K562 (cell line): ENCODE data around the gene UBE2D2. TPM values are rescaled to one million over a fixed set of nuclear protein-coding genes. Genes with fewer than 3 reads are reported as not detected.

ENCODE experiments used
- ATAC-seq: fragments of 200-7000 bp; cut with Tn5 transposase; 3 replicates; pipeline ENCODE4 v1.9.1; 2020; ENCODE audit warnings: moderate library complexity
- BruUV-seq: library from RNA; stranded (reverse); fragments of 400-500 nt; replicated peaks from 2 replicates; lab custom pipeline; 2021; lab: Mats Ljungman, UMichigan
- CTCF ChIA-PET: fragments of 300-600 bp; formaldehyde crosslinking; extraction: SDS; loops from one replicate; lab custom pipeline; 2021; ENCODE audit warnings: low intra/inter-chr PET ratio; lab: Yijun Ruan, JAX
- POLR2A ChIA-PET: fragments of 300-600, 350-650 bp; sonication (Branson Sonifier 250); formaldehyde crosslinking; extraction: SDS; loops from one replicate; lab custom pipeline; 2021; ENCODE audit warnings: antibody characterized with exemption, inconsistent platforms; lab: Yijun Ruan, JAX
- DNase-seq, 4 experiments: peaks; one replicate each; pipeline versions ENCODE4 v3.0.0 to v3.0.0-alpha.2; 2011 to 2018; ENCODE audit warnings: low spot score in 3 of 4, mixed read lengths in 3 of 4; ENCODE audit errors: extremely low read depth in 1 of 4
- FAIRE-seq: peaks from 2 replicates; lab custom pipeline; 2011; peaks lifted over from hg19 to GRCh38; lab: Jason Lieb, UNC
- H2AFZ ChIP-seq: 2 replicates; pipeline ENCODE4 v1.6.0; 2011; ENCODE audit warnings: low read depth, low read length, control low read depth, inconsistent platforms
- H3K27ac ChIP-seq: fragments of 200-600 bp; 3 replicates; pipeline ENCODE4 v1.8.0; 2011; ENCODE audit warnings: low read depth, mild to moderate bottlenecking, control low read depth, inconsistent platforms, low read length, moderate library complexity, mixed read lengths; ENCODE audit errors: extremely low read depth
- H3K27me3 ChIP-seq, 2 experiments: fragments of 300-600 bp in 1 of 2; 2 replicates in 1 of 2; 3 replicates in 1 of 2; pipeline versions ENCODE4 v1.6.0 to v1.8.0; 2011; ENCODE audit warnings: inconsistent platforms in 2 of 2, low read length in 2 of 2, mild to moderate bottlenecking in 1 of 2, mixed read lengths in 1 of 2, moderate library complexity in 1 of 2; ENCODE audit not compliant: control insufficient read depth in 2 of 2, insufficient read depth in 2 of 2
- H3K36me3 ChIP-seq: fragments of 300-600 bp; 3 replicates; pipeline ENCODE4 v1.8.0; 2011; ENCODE audit warnings: mild to moderate bottlenecking, low read length, inconsistent platforms; ENCODE audit not compliant: control insufficient read depth, insufficient read depth
- H3K4me1 ChIP-seq, 2 experiments: fragments of 200-600 bp in 1 of 2; replicated peaks in 1 of 2; 2 replicates in 1 of 2; 3 replicates in 1 of 2; pipeline versions ENCODE4 v1.5.1 to v1.8.0; 2011; ENCODE audit warnings: inconsistent platforms in 2 of 2, low read length in 2 of 2, mild to moderate bottlenecking in 1 of 2, mixed read lengths in 1 of 2, moderate library complexity in 1 of 2; ENCODE audit not compliant: control insufficient read depth in 2 of 2, insufficient read depth in 2 of 2
- H3K4me2 ChIP-seq: 2 replicates; pipeline ENCODE4 v1.6.1; 2011; ENCODE audit warnings: low read length, control low read depth, inconsistent platforms, mixed read lengths; ENCODE audit not compliant: insufficient read depth
- H3K4me3 ChIP-seq: fragments of 200-600 bp; sonication (generic), shearing (Covaris generic); 2 replicates; pipeline ENCODE4 v1.5.1; 2016; ENCODE audit warnings: control low read depth, inconsistent platforms
- H3K79me2 ChIP-seq: fragments of 200-600 bp; 3 replicates; pipeline ENCODE4 v1.8.0; 2011; ENCODE audit warnings: low read length, inconsistent platforms; ENCODE audit not compliant: control insufficient read depth, insufficient read depth
- H3K9ac ChIP-seq, 2 experiments: 2 replicates each; pipeline versions ENCODE4 v1.6.0 to v1.6.1; 2011; ENCODE audit warnings: low read depth in 2 of 2, low read length in 2 of 2, control low read depth in 1 of 2, inconsistent platforms in 1 of 2, mild to moderate bottlenecking in 1 of 2, mixed read lengths in 1 of 2; ENCODE audit not compliant: insufficient read depth in 1 of 2
- H3K9me1 ChIP-seq: one replicate; pipeline ENCODE4 v1.6.0; 2011; ENCODE audit warnings: inconsistent platforms, mild to moderate bottlenecking, low read length, moderate library complexity; ENCODE audit not compliant: control insufficient read depth, insufficient read depth
- H3K9me3 ChIP-seq: replicated peaks from 2 replicates; pipeline ENCODE4 v1.5.1; 2011; ENCODE audit warnings: low read depth, low read length, inconsistent platforms; ENCODE audit not compliant: control insufficient read depth, insufficient read depth
- H4K20me1 ChIP-seq: replicated peaks from 2 replicates; pipeline ENCODE4 v1.6.1; 2011; ENCODE audit warnings: low read length, inconsistent platforms, mixed read lengths; ENCODE audit not compliant: control insufficient read depth, insufficient read depth
- ADNP ChIP-seq: fragments of 200-800 bp; sonication (Bioruptor generic); IDR thresholded peaks from 2 replicates; pipeline ENCODE4 v1.6.1; 2016; ENCODE audit warnings: missing genetic modification characterization, missing compliant biosample characterization
- ATF3 ChIP-seq, 2 experiments: fragments of 450-650 bp in 1 of 2; sonication (generic) in 1 of 2; formaldehyde crosslinking in 1 of 2; IDR thresholded peaks in 1 of 2; conservative IDR thresholded peaks in 1 of 2; 2 replicates each; pipeline versions ENCODE4 v1.6.1 to v1.8.1; 2016 to 2023; ENCODE audit warnings: mild to moderate bottlenecking in 2 of 2, moderate library complexity in 2 of 2, inconsistent platforms in 1 of 2, missing genetic modification reagents in 1 of 2
- BCOR ChIP-seq: fragments of 450-650 bp; IDR thresholded peaks from 2 replicates; pipeline ENCODE4 v1.6.1; 2016
- CUX1 ChIP-seq: fragments of 200-800 bp; sonication (Bioruptor generic); IDR thresholded peaks from 2 replicates; pipeline ENCODE4 v1.6.1; 2016; ENCODE audit warnings: missing genetic modification characterization, missing compliant biosample characterization
- HMG20B ChIP-seq: fragments of 250-450 bp; sonication (Bioruptor Pico); IDR thresholded peaks from 2 replicates; pipeline ENCODE4 v1.5.0; 2021; ENCODE audit warnings: mild to moderate bottlenecking
- PTBP1 ChIP-seq: fragments of 200-400 bp; formaldehyde crosslinking; IDR thresholded peaks from 2 replicates; pipeline ENCODE4 v1.6.1; 2017; ENCODE audit warnings: low read depth, low read length
- RB1 ChIP-seq: fragments of 450-650 bp; IDR thresholded peaks from 2 replicates; pipeline ENCODE4 v1.6.1; 2017; ENCODE audit warnings: low read depth, mild to moderate bottlenecking
- RBFOX2 ChIP-seq: fragments of 200-400 bp; formaldehyde crosslinking; IDR thresholded peaks from 2 replicates; pipeline ENCODE4 v1.6.1; 2017; ENCODE audit warnings: low read depth, mild to moderate bottlenecking, low read length, moderate library complexity
- RBM39 ChIP-seq: fragments of 200-400 bp; formaldehyde crosslinking; optimal IDR thresholded peaks from 2 replicates; pipeline ENCODE3; 2018; ENCODE audit warnings: low read depth, low read length
- SMARCA5 ChIP-seq: fragments of 450-650 bp; IDR thresholded peaks from 2 replicates; pipeline ENCODE4 v1.6.1; 2016
- VEZF1 ChIP-seq: fragments of 200-800 bp; sonication (Bioruptor generic); IDR thresholded peaks from 2 replicates; pipeline ENCODE4 v1.6.1; 2017; ENCODE audit warnings: missing genetic modification characterization, missing compliant biosample characterization
- ZNF583 ChIP-seq: fragments of 250-450 bp; sonication (Bioruptor Pico); IDR thresholded peaks from 2 replicates; pipeline ENCODE4 v1.4.0; 2020
- WGBS: fragments of 100-300 bp; shearing (Covaris generic); methylation state at CpG from one replicate; pipeline ENCODE4 v1.1.6; 2016; ENCODE audit warnings: low coverage, mixed read lengths; ENCODE audit not compliant: insufficient coverage; ENCODE audit errors: missing lambda C conversion rate; 5-methylcytosine and 5-hydroxymethylcytosine counted together
- in situ Hi-C: fragments of 300-500 bp; cut with MboI; formaldehyde crosslinking; loops from 4 replicates; pipeline ENCODE4 v1.15.0; 2018; ENCODE audit warnings: inconsistent platforms, mixed read lengths
- intact Hi-C: fragments of 100-400 bp; cut with micrococcal nuclease; formaldehyde crosslinking; loops from 2 replicates; pipeline ENCODE4 v1.14.2; 2022
- polyA plus RNA-seq, 8 experiments: library from polyadenylated mRNA; depleted of rRNA in 4 of 8; stranded (reverse) in 5 of 8; unstranded in 3 of 8; fragments of >200 nt; fragmentation: Nextera tagmentation in 2 of 8; fragmentation: Illumina TruSeq in 1 of 8; extraction: Ambion mirVana in 2 of 8; extraction: Trizol in 1 of 8; gene quantifications; 2 replicates each; pipeline versions ENCODE4 v1.2.1 to v1.2.3, GENCODE V29; 2011 to 2014; ENCODE audit warnings: inconsistent platforms in 1 of 8, missing spikeins in 1 of 8
- total RNA-seq, 7 experiments: library from RNA; depleted of rRNA in 6 of 7; stranded (reverse); fragments of >200 nt in 6 of 7; fragmentation: Illumina TruSeq in 2 of 7; extraction: Trizol in 2 of 7; gene quantifications; 2 replicates each; pipeline versions ENCODE4 v1.2.1 to v1.2.3, GENCODE V29; 2011 to 2021; ENCODE audit warnings: low replicate concordance in 1 of 7

The UBE2D2 gene
- total and polyA plus RNA-seq, 9 of the 15 experiments (the other 6 are each of a cell fraction or from before 2014, with no cell fraction given): 53.6 to 198 (median 122) TPM

GRCh38 chr5:139658928-139659667, 98.0 kb downstream of the UBE2D2 start:
- peaks cover 22% of the 10 kb centered on the region for H3K9me1 ChIP-seq
- H3K79me2 ChIP-seq: peaks cover 99% of the 10 kb centered on the region
- ChIA-PET CTCF (no interaction called here), POLR2A (interaction anchor here (0.9 to 5.6 kb wide), 6 partner anchors 9 to 156 kb away, joined by 3 to 33 read pairs (median 6); partner anchors contain the start of gene CXXC5)
- peak; percentile 2; the same call in 2 of the 3 replicates for ATAC-seq
- no TSS peak for BruUV-seq
- H3K4me2 ChIP-seq: peak overlapping the region; percentile 38; the same call in 1 of the 2 replicates
- peak overlapping the region; percentile 89; the same call in 2 of the 3 replicates for H3K27ac ChIP-seq
- no peaks in the 10 kb centered on the region for H3K27me3 ChIP-seq
- H4K20me1 ChIP-seq: peaks cover 63% of the 10 kb centered on the region
- H2AFZ ChIP-seq: no peak overlapping the region
- H3K9me3 ChIP-seq: no peaks in the 10 kb centered on the region
- intact Hi-C loops (no loop called here), in situ Hi-C loops (no loop called here)
- H3K9ac ChIP-seq: peak overlapping the region; percentile 33 to 88; a peak in 3 of 4 replicates
- FAIRE-seq: no peak
- H3K4me1 ChIP-seq: peaks cover 88 to 90% of the 10 kb centered on the region in 2 experiments
- peaks cover 49% of the 10 kb centered on the region; the same call in 2 of the 3 replicates for H3K36me3 ChIP-seq
- peak in 2 of 4 experiments; percentile 56 to 58 for DNase-seq
- 38% methylated on average over 10 of the region's 15 CpGs for WGBS
- no peak overlapping the region for H3K4me3 ChIP-seq
- TF ChIP-seq CUX1 (no peak), HMG20B (CRISPR knock-in tag) (no peak), SMARCA5 (0 out of 2 replicates have a peak, but pooled peaks have one; percentile 56), PTBP1 (peak; percentile 76; the same call in 1 of the 2 replicates), BCOR (peak; percentile 47; the same call in 1 of the 2 replicates), RBM39 (no peak), ADNP (tag) (0 out of 2 replicates have a peak, but pooled peaks have one; percentile 14), VEZF1 (CRISPR knock-in tag) (peak; percentile 30; the same call in 1 of the 2 replicates), ATF3 (IDR thresholded peaks at IDR 0.05) (peak; percentile 71), ATF3 (CRISPR knock-in tag; conservative IDR thresholded peaks at IDR 0.05) (no peak), RBFOX2 (peak; percentile 15; the same call in 1 of the 2 replicates), ZNF583 (CRISPR knock-in tag) (no peak), RB1 (no peak)
